Pulmonary artery endothelial cell (primary cell): ENCODE data around the gene BEAN1. TPM values are rescaled to one million over a fixed set of nuclear protein-coding genes. Genes with fewer than 3 reads are reported as not detected.

Experiments used
- DNase-seq: peaks from one replicate; pipeline ENCODE4 v3.0.0-alpha.2; 2011; ENCODE audit warnings: low read depth, low spot score
- total RNA-seq: library from RNA; depleted of rRNA; stranded (reverse); fragments of >200 nt; gene quantifications from 2 replicates; pipeline ENCODE4 v1.2.3, GENCODE V29; 2014

Gene BEAN1
- total RNA-seq, 1 donor from 2014 or later = 0.26 TPM

- no peak for DNase-seq
Measured at GRCh38 chr16:66395806-66396555, 31.1 kb upstream of the BEAN1 start.

DNA sequence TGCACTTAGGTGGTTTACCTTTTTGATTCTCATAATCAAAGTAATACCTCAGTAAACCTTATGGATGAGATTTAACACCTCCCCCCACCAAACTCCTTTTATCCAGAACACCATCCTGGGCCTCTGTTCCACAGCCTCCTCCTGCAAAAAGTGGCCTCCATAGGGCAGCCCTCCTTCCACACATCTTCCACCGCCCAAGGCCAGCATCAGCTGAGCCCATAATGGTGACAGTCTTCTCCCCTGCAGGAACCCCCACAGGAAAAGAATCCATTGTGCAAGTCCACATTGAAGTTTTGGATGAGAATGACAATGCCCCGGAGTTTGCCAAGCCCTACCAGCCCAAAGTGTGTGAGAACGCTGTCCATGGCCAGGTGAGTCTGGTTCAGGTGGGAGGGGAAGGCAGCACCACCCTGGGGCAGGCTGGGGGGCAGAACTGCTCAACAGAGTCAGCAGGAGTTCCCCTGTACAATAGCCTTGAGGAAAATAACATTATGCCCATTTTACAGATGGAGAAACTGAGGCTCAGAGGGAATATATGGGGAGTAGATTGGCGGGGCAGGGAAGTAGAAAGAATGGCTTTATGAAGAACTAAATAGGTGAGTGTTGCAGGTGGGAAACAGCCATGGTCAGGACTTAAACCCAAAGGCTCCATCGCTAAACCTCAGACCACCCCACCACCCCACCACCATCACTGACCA is 29.2 kb upstream of the BEAN1 start:
- DNase-seq = no peak

DNA sequence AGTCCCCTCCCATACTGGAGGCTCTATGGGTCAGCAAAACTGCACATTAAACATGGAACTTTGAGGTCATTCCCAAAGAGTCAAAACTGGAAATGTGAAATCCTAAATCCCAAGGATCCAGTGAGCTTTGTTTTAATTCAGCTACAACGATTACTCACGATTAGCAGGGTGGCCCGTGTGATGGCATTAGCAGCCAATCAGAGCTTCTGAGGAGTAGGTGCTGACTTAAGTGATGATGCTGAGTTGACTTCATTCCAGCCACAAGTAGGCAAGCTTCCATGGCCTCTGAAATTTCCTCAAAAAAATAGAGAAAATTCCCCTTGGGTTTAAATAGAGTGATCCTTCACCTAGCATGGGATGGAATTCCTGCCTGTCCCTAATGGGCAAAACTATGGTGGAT is 28.1 kb upstream of the BEAN1 start:
- no peak for DNase-seq

GRCh38 chr16:66399930-66400329 is 27.2 kb upstream of the BEAN1 start:
- no peak for DNase-seq

DNA sequence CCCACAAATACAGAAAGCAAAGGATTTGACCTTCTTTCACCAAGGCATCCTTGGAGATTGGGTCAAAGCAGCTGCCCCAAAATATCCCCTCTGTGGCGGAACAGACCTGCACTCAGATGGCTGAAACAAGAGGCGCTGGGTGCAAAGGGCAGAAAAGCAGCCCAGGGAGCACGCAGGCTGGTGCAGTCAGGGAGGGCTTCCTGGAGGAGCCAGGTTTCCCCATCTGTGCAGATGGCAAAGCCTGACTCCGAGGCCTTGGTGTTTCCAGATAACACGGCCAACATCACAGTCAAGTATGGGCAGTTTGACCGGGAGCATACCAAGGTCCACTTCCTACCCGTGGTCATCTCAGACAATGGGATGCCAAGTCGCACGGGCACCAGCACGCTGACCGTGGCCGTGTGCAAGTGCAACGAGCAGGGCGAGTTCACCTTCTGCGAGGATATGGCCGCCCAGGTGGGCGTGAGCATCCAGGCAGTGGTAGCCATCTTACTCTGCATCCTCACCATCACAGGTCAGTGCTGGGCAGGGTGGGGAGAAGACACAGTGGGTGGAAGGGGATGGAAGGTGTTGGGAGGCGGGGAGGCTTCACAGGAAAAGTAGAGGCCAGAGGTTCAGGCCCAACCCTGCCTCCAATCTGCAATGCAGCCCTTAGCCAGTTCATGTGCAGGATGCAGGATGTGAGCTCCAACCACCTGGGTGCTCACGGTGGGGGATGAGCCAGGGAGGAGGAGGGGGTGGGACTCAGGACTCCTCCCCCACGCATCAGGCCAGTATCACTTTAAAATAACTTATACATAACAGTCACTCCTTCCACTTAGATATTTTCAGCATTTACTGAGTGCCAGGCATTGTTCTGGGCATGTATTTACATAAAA is 26.4 kb upstream of the BEAN1 start:
- DNase-seq = no peak

GRCh38 chr16:66401610-66402009 is 25.5 kb upstream of the BEAN1 start:
- no peak for DNase-seq

- DNase-seq = no peak
Measured at GRCh38 chr16:66402166-66402565, 24.9 kb upstream of the BEAN1 start.

- DNase-seq = no peak
Measured at GRCh38 chr16:66402591-66403230, 24.4 kb upstream of the BEAN1 start.

DNA sequence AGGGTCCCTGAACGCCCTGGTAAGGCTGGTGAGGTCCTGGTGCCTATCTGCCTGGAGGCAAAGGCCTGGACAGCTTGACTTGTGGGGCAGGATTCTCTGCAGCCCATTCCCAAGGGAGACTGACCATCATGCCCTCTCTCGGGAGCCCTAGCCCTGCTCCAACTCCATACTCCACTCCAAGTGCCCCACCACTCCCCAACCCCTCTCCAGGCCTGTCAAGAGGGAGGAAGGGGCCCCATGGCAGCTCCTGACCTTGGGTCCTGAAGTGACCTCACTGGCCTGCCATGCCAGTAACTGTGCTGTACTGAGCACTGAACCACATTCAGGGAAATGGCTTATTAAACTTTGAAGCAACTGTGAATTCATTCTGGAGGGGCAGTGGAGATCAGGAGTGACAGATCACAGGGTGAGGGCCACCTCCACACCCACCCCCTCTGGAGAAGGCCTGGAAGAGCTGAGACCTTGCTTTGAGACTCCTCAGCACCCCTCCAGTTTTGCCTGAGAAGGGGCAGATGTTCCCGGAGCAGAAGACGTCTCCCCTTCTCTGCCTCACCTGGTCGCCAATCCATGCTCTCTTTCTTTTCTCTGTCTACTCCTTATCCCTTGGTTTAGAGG is 23.5 kb upstream of the BEAN1 start:
- no peak for DNase-seq

DNA sequence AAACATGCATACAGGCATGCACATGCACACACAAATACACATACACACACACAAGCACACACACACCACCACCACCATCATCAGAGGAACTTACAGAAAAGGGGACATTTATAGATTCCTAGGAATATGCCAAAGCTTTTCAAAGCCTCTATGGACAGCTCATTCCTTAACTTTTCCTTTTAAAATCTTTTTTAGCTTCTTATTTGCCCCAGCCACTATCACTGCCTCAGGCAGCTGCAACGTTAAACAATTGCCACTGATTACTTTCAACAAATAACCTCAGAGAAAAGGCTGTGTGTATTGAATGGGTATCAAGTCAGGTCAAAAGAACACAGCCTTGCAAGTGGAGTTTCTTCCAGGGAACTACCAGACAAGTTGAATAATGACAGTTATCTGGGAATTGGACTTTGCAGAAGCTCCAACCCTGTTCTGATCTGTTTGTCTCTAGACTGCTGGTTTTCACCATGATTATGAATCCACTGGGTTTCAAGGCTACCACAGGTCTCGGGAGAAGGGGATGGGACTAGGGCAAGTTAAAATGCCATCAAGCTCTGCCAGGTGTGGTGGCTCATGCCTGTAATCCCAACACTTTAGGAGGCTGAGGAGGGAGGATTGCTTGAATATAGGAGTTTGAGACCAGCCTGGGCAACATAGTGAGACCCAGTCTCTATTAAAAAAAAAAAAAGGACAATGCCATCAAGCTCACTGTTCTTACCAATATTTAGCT is 21.9 kb upstream of the BEAN1 start:
- DNase-seq = no peak

DNA sequence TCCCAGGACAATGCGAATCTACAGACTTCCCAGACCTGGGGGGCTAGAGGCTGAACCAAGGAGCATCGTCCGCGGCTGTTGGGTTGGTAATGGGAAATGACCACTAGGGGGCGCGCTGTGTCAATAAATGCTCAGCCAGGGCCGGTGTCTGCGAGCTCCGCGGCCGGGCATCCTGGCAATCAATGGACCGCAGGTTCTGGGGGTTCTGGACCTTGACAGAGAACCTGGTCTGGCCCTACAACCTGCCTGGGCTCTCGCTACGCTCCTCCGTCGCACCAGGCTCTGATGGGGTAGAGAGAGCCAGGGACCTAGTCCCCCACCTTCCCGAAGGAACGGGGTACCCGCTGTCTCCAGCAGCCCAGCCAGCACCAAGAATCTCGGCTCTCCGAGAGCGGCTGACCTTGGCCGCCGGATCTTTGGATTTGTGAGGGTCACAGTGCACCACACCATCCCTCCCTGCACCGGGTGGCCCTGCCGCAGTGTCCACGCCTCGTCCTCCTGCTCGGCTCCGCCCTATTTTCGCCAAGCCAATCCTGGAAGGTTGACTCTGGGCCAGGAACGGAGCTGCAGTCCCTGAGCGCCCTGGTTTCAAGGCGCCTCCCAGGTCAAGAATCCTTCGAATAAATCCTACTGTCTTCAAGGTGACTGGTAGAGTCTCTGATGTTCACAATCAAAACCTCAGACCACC is 20.4 kb upstream of the BEAN1 start:
- DNase-seq = peak; percentile 29

DNA sequence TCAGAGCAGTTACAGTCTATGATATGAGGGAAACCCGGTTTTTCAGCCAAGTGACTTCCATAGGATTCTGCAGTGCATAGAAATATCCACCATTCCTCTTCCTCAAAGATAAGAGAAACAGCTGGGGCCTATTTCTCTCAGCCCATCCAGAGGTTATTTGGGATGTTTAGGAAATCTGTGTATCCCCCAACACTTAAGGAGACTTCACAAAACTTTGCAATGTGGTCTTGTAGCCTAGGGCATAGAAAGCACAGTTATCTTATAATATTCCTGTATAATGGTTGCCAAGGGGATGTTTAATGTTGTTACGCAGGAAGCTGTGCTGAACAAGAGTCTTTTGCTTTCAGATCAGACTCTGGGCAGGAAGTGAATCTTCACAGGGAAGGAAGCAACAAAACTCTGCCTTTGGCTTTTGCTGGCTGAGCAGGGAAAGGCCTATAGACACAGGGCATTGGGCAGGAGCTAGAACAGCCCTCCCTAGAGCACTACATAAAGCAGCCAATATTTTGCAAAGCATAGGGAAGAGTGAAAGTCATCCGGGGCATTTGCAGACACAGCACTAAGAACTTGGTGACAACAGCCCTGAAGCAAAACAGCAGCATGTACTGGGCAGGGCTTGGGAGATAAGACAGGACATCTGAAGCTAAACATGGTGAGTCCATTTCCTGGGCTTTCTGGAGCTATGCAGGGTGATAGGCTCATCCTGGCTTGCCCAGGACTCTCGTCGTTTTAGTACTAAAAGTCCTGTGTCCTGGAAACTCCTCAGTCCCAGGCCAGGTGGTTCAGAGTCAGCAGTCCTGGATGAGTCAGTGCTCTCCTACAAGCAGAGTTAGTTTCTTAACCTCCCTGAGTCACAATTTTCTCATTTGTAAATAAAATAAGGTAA is 18.7 kb upstream of the BEAN1 start:
- peak; percentile 74 for DNase-seq

GRCh38 chr16:66409156-66409555 is 17.9 kb upstream of the BEAN1 start:
- DNase-seq = no peak

- DNase-seq = no peak
Measured at GRCh38 chr16:66412182-66412581, 14.9 kb upstream of the BEAN1 start.

GRCh38 chr16:66414891-66415290 is 12.2 kb upstream of the BEAN1 start:
- no peak for DNase-seq

DNA sequence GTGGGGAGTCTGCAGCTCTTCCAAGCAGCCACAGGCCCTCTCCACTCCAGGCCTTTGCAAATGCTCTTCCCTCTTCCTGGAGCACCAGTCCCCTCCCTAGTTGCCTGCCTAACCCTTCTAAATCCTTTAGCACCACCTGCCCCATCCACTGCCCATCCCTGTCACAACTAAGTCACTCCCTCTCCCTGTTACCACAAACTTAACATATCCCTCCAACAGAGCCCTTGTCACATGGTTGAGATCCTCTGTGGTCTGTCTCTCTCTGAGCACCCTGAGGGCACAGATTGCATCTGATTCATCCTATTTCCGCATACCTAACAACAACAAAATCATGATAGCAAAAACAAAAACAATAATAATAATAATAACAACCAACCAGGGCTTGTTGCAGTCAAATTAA is 11.0 kb upstream of the BEAN1 start:
- no peak for DNase-seq

DNA sequence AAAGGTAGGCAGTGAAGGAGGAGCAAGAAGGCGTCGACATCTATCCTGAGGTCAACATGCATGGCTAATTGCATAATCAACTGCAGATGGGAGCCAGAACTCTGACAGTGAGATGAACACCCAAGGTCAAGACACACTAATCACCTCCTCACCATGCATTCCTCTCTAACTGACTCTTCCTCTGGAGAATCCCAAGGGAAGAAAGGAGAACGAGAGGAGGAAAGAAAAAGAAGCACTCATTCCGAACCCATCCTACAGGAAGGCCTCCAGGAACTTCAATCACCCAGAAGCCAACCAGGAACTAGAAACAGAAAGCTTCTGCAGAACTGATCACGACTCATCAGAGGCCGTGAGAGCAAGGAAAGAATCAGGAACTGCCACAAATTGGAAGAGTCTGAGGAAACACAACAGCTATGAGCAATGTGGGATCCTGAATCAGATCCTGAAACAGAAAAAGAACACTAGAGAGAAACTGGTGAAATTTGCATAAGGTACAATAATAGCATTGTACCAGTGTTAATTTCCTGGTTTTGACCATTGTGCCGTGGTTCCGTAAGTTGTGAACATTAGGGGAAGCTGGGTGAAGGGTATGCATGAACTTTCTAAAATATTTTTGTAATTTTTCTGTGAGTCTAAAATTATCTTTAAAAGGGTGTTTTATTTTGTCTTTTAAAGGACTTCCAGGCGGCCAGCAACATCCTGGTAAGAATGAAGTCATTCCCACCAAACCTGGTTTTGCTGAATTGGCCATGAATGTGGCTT is 10.0 kb upstream of the BEAN1 start:
- no peak for DNase-seq
